Activated naive CD4-positive, alpha-beta T cell treated with anti-CD3 and anti-CD28 coated beads, Interleukin-2, amount 50 U/mL, for 24 hours (primary cell): Measurements from ENCODE around the gene PPP5C.
"Not testable (repeated sequence)": the region's sequence is repeated elsewhere in the genome, so short reads cannot be mapped to it uniquely, and the experiment has no call there.

Source experiments
- H3K27ac Mint-ChIP-seq: one replicate; pipeline ENCODE4 v1.8.0; 2021; ENCODE audit warnings: mild to moderate bottlenecking, mixed read lengths
- H3K27me3 Mint-ChIP-seq: one replicate; pipeline ENCODE4 v1.8.0; 2021; ENCODE audit warnings: mixed read lengths
- H3K36me3 Mint-ChIP-seq: one replicate; pipeline ENCODE4 v1.8.0; 2021; ENCODE audit warnings: mixed read lengths
- H3K4me1 Mint-ChIP-seq: one replicate; pipeline ENCODE4 v1.8.0; 2021; ENCODE audit warnings: mixed read lengths
- H3K4me3 Mint-ChIP-seq: one replicate; pipeline ENCODE4 v1.8.0; 2021; ENCODE audit warnings: mild to moderate bottlenecking, mixed read lengths
- H3K9me3 Mint-ChIP-seq: one replicate; pipeline ENCODE4 v1.8.0; 2021; ENCODE audit warnings: mixed read lengths

Gene PPP5C

GRCh38 chr19:46369817-46370216, 22.9 kb downstream of the PPP5C start:
- peaks cover 39% of the 10 kb centered on the region for H3K4me1 Mint-ChIP-seq
- no peaks in the 10 kb centered on the region for H3K9me3 Mint-ChIP-seq
- H3K27ac Mint-ChIP-seq, result no peak overlapping the region
- H3K36me3 Mint-ChIP-seq, result no peaks in the 10 kb centered on the region
- no peak overlapping the region for H3K4me3 Mint-ChIP-seq
- H3K27me3 Mint-ChIP-seq, result no peaks in the 10 kb centered on the region

GRCh38 chr19:46371371-46371901, 24.5 kb downstream of the PPP5C start:
- Mint-ChIP-seq H3K4me3 (no peak overlapping the region), H3K9me3 (no peaks in the 10 kb centered on the region), H3K4me1 (peaks cover 33% of the 10 kb centered on the region), H3K36me3 (peaks cover 2% of the 10 kb centered on the region), H3K27me3 (no peaks in the 10 kb centered on the region), H3K27ac (no peak overlapping the region)

- no peak overlapping the region for H3K4me3 Mint-ChIP-seq
- peaks cover 22% of the 10 kb centered on the region for H3K4me1 Mint-ChIP-seq
- H3K9me3 Mint-ChIP-seq, result no peaks in the 10 kb centered on the region
- H3K27ac Mint-ChIP-seq, result no peak overlapping the region
- H3K36me3 Mint-ChIP-seq, result peaks cover 2% of the 10 kb centered on the region
- no peaks in the 10 kb centered on the region for H3K27me3 Mint-ChIP-seq
These were observed 26.1 kb downstream of the PPP5C start for GRCh38 chr19:46372901-46373490.

GRCh38 chr19:46373491-46374359, 26.8 kb downstream of the PPP5C start:
- Mint-ChIP-seq H3K36me3 (peaks cover 2% of the 10 kb centered on the region), H3K4me3 (no peak overlapping the region), H3K4me1 (peaks cover 24% of the 10 kb centered on the region), H3K27ac (no peak overlapping the region), H3K27me3 (no peaks in the 10 kb centered on the region), H3K9me3 (no peaks in the 10 kb centered on the region)

GRCh38 chr19:46374536-46375475, 27.9 kb downstream of the PPP5C start:
- no peaks in the 10 kb centered on the region for H3K9me3 Mint-ChIP-seq
- no peak overlapping the region for H3K27ac Mint-ChIP-seq
- H3K27me3 Mint-ChIP-seq, result no peaks in the 10 kb centered on the region
- peaks cover 5% of the 10 kb centered on the region for H3K36me3 Mint-ChIP-seq
- peaks cover 18% of the 10 kb centered on the region for H3K4me1 Mint-ChIP-seq
- no peak overlapping the region for H3K4me3 Mint-ChIP-seq

GRCh38 chr19:46375476-46376067, 28.7 kb downstream of the PPP5C start:
- H3K36me3 Mint-ChIP-seq, result not testable (repeated sequence)

GRCh38 chr19:46376241-46377153, 29.6 kb downstream of the PPP5C start:
- Mint-ChIP-seq H3K9me3 (no peaks in the 10 kb centered on the region), H3K27ac (no peak overlapping the region), H3K4me1 (peaks cover 15% of the 10 kb centered on the region), H3K4me3 (no peak overlapping the region), H3K27me3 (no peaks in the 10 kb centered on the region), H3K36me3 (peaks cover 15% of the 10 kb centered on the region)

More at GRCh38 chr19:46375476-46376067, 28.7 kb downstream of the PPP5C start:
- H3K4me1 Mint-ChIP-seq, result peaks cover 17% of the 10 kb centered on the region
- not testable (repeated sequence) for H3K9me3 Mint-ChIP-seq, H3K27me3 Mint-ChIP-seq, H3K27ac Mint-ChIP-seq, H3K4me3 Mint-ChIP-seq

- H3K36me3 Mint-ChIP-seq, result peaks cover 15% of the 10 kb centered on the region
- no peaks in the 10 kb centered on the region for H3K9me3 Mint-ChIP-seq
- peaks cover 11% of the 10 kb centered on the region for H3K4me1 Mint-ChIP-seq
- no peaks in the 10 kb centered on the region for H3K27me3 Mint-ChIP-seq
- no peak overlapping the region for H3K27ac Mint-ChIP-seq
- no peak overlapping the region for H3K4me3 Mint-ChIP-seq
These were observed 31.4 kb downstream of the PPP5C start for GRCh38 chr19:46378268-46378667.

- H3K9me3 Mint-ChIP-seq, result no peaks in the 10 kb centered on the region
- no peaks in the 10 kb centered on the region for H3K27me3 Mint-ChIP-seq
- H3K4me3 Mint-ChIP-seq, result no peak overlapping the region
- peaks cover 11% of the 10 kb centered on the region for H3K4me1 Mint-ChIP-seq
- peaks cover 16% of the 10 kb centered on the region for H3K36me3 Mint-ChIP-seq
- H3K27ac Mint-ChIP-seq, result no peak overlapping the region
These were observed 33.8 kb downstream of the PPP5C start for GRCh38 chr19:46380690-46381089.

- H3K27me3 Mint-ChIP-seq, result no peaks in the 10 kb centered on the region
- H3K4me1 Mint-ChIP-seq, result peaks cover 11% of the 10 kb centered on the region
- H3K9me3 Mint-ChIP-seq, result no peaks in the 10 kb centered on the region
- H3K4me3 Mint-ChIP-seq, result no peak overlapping the region
- H3K36me3 Mint-ChIP-seq, result peaks cover 17% of the 10 kb centered on the region
- peak overlapping the region; percentile 23 for H3K27ac Mint-ChIP-seq
These were observed 34.5 kb downstream of the PPP5C start for GRCh38 chr19:46381346-46381745.

GRCh38 chr19:46381756-46382345, 35.0 kb downstream of the PPP5C start:
- Mint-ChIP-seq H3K9me3 (no peaks in the 10 kb centered on the region), H3K27ac (peak overlapping the region; percentile 23), H3K36me3 (peaks cover 18% of the 10 kb centered on the region), H3K4me3 (no peak overlapping the region), H3K27me3 (no peaks in the 10 kb centered on the region), H3K4me1 (peaks cover 11% of the 10 kb centered on the region)

GRCh38 chr19:46383171-46383815, 36.4 kb downstream of the PPP5C start:
- no peak overlapping the region for H3K27ac Mint-ChIP-seq
- H3K27me3 Mint-ChIP-seq, result no peaks in the 10 kb centered on the region
- peaks cover 23% of the 10 kb centered on the region for H3K36me3 Mint-ChIP-seq
- no peaks in the 10 kb centered on the region for H3K9me3 Mint-ChIP-seq
- H3K4me1 Mint-ChIP-seq, result peaks cover 11% of the 10 kb centered on the region
- no peak overlapping the region for H3K4me3 Mint-ChIP-seq

- Mint-ChIP-seq H3K27me3 (no peaks in the 10 kb centered on the region), H3K27ac (no peak overlapping the region), H3K4me1 (peaks cover 8% of the 10 kb centered on the region), H3K36me3 (peaks cover 23% of the 10 kb centered on the region), H3K9me3 (no peaks in the 10 kb centered on the region), H3K4me3 (no peak overlapping the region)
These were observed 37.0 kb downstream of the PPP5C start for GRCh38 chr19:46383846-46384245.
